T follicular helper cell (primary cell): ENCODE measurements around the gene REX1BD.
"Not testable (repeated sequence)": the region's sequence is repeated elsewhere in the genome, so short reads cannot be mapped to it uniquely, and the experiment has no call there.

Experiments used
- DNase-seq: peaks from one replicate; pipeline ENCODE4 v3.0.0-alpha.2; 2020; ENCODE audit warnings: low read depth
- total RNA-seq, 2 experiments: gene quantifications; one replicate each; lab custom pipeline; 2026; lab: John Stamatoyannopoulos, UW

REX1BD gene
- total RNA-seq, result 29.8 to 52.9 reads per million in 2 experiments

DNA sequence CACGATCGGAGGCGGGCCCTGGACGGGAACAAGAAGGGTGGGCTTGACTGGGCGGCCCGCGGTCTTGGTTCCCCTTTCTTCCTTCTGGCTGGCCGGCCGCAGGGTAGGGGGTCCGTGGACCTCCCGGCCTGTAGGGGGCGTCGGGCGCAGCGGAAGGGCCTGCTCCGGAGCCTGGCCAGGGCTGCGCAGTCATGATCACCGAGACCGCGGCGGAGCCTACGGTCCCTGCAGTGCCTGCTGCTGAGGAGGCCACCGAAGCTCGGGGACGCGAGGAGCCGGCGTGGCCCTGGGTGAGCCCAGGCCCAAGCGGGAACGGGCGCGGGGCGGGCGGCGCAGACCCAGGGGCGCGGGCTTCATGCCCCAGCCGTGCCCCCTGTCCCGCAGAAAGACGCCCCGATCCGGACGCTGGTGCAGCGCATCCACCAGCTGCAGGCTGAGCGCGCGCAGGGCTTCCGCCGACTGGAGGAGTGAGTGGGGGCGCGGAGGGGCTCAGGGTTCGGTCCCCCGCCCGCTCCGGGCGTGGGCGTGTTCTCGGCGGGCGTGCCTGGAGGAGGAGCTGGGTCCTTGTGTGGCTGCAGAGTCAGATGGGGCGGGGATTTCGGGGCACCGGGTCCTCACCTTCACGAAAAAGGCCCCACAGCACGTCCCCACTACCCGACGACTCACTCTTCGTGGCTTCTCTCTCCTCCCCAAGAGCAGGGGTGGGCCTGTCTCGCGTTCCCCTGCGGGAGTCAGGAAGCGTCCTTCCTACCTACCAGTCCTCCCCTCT lies at the start of gene REX1BD:
REX1BD (plus strand) TSS at position 188 of the 769 bp plus-strand sequence; CDS start at position 192, 4 bp downstream.
- DNase-seq, result peak; percentile 84

DNA sequence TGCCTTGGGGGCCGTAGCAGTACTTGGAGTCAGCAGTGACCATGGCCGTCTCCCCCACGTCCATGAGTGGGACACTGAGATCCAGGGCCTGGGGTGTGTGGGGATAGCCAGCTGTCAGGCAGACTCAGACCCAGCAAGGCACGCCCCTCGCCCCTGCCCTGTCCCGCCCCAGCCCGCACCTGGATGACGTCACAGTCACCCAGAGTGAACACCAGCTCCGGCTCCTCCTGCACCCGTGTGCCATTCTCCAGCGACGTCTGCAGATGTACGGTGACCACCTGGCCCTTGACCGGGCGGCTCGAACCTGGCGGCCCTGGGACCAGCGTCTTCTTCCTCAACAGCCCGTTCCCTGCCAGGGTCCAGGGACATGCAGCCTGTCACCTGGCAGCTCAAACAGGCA lies 49.2 kb upstream of the REX1BD start:
- no peak for DNase-seq

DNA sequence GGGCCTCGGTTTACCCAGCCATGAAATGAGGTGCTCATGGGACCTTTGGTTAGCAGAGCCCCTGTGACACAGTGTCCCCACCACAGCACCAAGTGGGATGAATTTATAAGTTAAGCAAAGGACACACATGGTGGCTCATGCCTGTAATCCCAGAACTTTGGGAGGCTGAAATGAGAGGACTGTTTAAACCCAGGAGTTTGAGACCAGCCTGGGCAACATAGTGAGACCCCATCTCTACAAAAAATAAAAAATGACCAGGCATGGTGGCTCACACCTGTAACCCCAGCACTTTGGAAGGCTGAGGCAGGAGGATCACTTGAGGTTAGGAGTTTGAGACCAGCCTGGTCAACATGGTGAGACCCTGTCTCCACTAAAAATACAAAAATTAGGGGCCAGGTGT lies 48.4 kb upstream of the REX1BD start:
- DNase-seq, result not testable (repeated sequence)

DNA sequence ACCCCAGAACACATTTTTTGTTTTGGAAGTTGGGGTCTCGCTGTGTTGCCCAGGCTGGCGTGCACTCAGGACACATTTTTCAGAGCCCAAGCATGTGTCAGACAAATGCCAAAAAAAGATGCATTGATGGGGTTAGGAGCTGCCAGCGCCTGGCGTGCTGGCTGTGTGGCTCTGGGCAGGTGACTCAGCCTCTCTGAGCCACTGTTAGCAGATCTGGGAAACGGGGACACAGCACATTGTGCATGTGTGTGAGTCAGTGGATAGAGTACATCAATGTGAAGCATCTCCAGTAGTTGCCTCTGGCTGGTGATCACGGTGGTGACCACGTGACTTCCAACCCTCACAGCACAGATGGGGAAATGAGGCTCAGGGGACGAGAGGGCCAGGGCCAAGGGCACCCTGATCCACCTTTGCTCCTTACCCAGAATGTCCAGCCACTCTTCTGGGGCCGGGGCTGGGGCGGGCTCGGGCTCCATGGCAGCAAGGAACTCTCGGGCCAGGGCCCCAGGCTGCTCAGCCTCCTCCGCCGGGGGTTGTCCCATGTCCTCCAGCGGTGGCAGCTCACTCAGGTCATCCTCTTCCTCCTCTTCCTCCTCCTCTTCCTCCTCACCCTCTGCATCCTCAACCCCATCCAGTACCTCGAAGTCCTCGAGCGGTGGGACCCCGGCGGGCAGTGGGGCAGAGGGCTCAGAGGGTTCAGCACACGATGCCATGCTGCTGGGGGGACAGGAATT lies 47.2 kb upstream of the REX1BD start:
- no peak for DNase-seq

DNA sequence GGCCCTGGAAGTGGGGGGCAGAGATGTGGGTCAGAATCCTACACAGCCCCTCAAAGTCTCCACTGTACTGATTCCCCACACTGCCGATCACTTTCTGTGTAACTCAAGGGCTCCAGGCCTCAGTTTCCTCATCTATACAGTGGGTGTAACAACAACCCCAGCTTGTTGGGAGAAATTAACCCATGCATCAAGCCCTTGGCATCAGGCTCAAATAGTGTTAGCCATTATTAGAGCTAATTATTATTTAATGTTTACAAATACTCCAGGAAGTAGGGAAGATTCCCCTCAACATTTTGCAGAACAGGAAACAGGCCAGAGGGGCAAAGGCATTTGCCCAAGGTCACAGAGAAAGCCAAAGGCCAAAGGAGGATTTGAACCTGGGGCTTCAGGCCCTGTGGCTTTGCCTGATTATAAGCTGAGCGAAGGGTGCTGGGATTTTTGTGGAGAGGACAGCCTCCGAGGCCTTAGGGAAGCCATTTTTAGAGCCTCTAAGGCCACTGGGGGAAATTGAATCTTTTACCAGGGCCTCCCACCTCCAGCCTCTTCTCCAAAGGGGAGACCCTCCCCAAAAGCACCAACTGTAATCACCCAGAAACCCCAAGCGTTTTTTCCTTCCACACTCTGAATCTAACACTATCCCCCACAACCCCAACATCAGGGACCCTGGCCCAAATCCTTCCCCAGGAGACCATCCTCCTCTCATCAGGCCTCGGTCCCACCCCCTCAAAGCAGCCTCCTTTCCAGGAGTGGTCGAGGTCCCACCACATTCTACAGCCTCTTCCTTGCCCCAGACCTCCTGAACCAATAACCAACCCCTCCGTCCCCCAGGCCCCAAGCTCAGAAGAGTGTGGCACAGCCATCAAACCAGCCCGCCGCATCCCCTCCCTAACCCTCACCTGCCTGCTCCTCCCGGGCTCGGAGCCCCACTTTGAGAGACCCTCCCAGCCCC lies 46.3 kb upstream of the REX1BD start:
- DNase-seq, result no peak

DNA sequence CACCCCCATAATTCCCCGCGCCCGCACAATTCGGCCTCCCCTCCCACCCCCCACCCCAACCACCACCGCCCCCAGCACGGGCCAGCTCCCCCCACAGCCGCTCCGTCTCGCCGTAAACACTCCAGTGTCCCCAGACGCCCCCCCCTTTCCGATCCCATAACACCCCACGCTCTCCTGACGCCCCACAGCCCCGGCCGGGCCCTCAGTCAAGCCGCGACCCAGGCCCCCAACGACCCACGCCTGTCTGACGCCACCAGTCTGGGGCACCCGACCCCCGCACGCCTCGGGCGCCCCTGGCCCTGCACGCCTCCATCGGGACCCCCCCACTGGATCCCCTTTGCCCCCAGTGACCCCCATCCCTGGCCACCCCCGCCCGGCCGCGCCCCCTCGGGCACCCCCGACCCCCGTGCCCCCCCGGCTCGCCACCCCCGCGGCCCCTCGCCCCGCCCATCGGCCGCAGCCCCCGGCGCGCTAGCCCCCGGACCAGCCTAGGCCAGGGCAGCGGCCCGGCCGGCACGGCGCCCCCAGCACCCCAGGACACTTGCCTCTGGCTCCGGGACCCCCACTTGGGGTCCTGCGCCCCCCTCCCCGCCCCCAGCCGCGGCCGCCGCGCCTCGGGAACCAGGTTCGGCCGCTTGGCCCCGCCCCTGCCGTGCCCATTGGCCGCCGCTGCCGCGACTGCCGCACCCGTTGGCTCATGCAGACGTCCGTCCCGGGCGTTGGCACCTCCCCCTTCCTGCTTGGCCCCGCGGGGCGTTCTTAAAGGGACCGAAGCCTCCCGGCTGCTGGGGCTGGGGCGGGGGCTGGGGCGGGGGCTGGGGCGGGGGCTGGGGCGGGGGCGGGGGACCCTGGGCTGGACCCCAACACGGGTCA lies 45.4 kb upstream of the REX1BD start, which contains the start of gene FKBP8:
FKBP8 (minus strand) TSS at position 633 of the 873 bp plus-strand sequence. CDS start 1,603 bp downstream, outside the sequence.
- peak; percentile 90 for DNase-seq

DNA sequence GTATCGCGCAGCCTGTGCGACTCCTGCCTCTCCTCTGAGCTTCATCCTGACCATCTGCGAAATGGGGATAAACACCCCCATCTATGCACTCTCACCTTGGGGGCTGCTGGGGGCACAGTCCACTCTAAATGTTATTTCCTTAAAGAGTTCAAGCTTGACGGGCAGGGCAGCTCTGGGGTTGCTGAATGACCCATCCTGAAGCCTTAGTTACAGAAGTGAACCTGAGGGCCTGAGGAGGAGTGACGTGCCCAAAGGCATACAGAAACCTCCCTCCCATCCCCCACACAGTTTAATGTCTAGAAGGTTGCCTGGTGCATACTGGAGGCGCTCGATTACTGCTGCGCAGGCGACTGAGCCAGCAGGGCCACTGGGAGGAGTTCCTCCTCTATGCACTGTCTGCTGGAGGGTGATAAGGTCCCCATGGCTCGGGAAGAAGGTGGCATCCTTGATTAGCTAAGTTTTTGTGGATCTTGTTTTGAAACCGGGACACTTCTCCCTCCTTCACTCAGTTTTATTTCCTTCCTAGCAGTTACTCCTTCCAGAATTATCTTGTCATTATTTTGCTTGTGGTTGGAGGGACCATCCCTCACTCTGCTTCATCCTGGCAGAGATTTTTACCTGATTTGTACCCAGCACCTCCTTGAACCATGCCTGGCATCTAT lies 44.7 kb upstream of the REX1BD start:
- peak; percentile 71 for DNase-seq

DNA sequence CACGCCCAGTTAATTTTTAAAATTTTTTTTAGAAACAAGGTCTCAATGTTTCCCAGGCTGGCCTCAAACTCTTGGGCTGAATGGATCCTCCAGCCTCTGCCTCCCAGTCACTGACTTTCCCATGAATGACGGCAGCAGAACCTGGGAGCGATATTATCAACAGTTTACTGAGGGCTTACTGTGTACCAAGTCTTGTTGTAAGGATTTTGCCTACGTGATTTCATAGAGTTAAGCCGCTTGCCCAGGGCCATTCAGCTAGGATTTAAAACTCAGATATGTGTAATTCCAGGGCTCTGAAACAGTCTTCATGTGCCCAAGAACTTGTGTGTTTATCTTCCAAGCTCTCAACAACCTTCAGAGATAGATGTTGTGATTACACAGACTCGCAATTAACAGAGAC lies 37.0 kb upstream of the REX1BD start:
- no peak for DNase-seq

DNA sequence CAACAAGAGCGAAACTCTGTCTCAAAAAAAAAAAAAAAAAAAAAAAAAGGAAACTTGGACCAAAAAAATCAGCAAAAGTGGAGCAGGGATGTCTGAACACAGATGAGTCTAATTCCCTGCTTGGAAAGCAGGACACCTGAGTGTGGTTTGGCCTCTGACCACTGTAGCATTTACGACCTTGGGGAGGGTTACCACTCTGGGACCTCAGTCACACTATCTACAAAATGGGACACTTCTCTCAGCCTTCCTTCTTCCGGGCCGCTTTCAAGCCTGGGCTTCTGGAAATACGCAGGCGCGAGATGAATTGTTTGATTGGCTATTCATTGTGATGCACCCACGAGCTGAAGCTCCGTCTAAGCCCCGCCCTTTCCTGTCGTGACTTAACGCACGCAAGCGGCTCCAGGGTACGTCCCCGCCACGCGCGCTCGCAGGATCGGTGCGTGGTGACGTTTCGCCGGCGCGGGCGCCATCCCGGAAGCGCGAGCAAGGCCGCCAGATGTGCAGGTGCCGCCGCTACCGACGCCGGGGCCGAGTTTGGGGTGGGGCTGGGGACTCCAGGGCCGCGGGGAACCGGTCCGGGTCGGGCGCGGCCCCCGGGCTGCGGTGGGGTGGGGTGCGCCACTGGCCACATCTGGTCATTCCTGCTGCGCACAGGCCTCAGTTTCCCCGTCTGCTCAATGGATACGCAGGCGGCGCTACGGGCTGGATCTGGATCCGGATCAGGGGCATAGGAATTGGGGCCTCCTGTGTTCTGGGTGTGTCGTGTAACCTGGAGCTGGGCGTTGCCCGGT lies 31.0 kb upstream of the REX1BD start, which contains the start of gene KXD1:
KXD1 (plus strand) TSS at position 460 of the 791 bp plus-strand sequence. CDS start 4,187 bp downstream, outside the sequence.
- peak; percentile 97 for DNase-seq

DNA sequence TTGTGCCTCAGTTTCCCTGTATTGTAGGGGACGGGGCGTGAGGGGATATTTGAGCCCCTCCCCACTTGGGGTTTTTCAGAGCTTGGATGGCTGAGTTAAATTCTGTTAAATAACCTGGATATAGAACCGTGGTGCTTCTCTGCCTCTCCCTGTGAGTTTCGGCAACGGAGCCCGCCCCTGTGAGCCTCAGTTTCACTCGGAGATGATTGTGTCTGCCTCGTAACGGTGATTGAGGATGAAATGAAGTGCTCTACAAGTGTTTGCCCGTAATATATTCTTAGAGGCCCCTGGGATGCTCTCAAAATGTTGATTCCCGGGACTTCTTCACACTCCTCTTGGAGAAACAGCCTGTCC lies 30.4 kb upstream of the REX1BD start:
- no peak for DNase-seq

DNA sequence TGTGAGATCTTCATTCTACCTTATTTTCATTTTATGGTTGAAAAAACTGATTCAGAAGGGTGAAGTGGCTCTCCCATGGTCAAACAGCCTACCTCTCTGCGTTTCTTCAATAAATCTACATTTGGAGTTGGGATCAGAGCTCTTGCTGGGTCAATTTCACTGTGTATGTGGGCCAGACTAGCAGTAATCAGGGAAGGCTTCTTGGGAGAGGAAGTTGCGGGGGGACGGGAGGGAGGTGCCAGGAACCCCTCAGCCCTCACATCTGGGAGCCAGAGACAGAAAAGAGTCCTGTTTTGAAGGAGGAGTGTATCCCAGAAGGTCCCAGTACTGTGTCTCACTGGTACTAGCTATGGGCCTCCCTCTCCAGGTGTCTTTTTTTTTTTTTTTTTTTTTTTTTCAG lies 30.0 kb upstream of the REX1BD start:
- no peak for DNase-seq

DNA sequence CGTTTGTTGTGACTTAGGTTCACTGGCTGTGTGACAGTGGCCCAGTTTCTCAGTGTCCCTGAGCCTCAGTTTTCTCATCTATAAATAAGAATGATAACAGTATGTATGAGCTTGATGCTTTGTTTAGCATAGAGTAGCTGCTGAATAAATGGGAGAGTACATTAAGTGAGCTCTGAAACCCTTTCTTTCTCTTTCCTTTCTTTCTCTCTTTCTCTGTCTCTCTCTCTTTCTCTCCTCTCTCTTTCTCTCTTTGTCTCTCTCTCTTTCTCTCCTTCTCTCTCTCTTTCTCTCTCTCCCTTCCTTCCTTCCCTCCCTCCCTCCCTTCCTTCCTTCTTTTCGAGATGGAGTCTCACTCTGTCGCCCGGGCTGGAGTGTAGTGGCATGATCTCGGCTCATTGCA lies 28.9 kb upstream of the REX1BD start:
- no peak for DNase-seq

DNA sequence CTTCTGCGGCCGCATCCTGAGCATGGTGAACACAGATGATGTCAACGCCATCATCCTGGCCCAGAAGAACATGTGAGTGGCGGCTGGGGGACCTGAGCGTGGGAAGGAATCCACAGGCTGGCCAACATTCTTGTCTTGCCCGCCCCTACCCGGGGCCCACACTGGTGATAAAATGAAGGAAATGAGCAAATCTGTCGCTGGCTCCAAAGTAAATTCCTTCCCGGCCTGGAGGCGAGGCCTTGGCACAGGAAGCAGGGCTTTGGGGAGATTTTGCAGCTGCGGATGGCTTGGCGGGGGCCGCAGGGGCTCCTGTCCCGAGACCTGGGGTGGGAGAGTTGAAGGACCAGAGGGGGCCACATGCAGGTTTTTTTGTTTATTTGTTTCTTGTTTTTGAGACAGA lies 26.5 kb upstream of the REX1BD start:
- no peak for DNase-seq

DNA sequence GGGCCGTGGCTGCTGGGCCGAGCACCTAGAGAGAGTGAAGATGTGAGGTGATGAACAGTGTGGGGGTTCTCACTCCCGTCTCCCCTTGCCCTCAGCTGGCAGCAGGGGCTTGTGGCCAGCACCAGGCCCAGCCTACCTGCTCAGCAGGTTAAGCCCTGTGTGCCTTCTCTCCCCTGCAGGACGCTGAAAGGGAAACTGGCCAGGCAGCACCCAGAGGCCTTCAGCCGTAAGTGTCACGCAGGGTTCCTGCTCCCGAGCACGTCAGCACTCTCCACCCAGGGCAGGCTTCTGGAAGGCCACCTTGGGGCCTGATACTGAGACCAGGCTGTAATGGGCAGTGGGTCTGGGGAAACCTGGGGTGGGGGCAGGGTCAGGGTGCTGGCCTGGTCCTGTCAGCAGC lies 21.6 kb upstream of the REX1BD start:
- DNase-seq, result no peak

DNA sequence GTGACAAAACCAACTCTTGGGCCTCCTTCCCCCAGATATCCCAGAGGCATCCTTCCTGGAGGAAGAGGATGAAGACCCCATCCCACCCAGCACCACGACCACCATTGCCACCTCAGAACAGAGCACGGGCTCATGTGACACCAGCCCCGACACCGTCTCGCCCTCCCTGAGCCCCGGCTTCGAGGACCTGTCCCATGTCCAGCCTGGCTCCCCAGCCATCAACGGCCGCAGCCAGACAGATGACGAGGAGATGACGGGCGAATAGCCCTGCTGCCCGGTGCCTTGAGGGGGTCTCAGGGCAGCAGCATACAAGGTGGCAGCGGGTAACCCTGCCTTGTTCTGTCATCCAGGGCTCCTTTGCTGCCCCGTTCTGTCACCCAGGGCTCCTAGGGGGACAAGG lies 20.2 kb upstream of the REX1BD start:
- DNase-seq, result no peak

DNA sequence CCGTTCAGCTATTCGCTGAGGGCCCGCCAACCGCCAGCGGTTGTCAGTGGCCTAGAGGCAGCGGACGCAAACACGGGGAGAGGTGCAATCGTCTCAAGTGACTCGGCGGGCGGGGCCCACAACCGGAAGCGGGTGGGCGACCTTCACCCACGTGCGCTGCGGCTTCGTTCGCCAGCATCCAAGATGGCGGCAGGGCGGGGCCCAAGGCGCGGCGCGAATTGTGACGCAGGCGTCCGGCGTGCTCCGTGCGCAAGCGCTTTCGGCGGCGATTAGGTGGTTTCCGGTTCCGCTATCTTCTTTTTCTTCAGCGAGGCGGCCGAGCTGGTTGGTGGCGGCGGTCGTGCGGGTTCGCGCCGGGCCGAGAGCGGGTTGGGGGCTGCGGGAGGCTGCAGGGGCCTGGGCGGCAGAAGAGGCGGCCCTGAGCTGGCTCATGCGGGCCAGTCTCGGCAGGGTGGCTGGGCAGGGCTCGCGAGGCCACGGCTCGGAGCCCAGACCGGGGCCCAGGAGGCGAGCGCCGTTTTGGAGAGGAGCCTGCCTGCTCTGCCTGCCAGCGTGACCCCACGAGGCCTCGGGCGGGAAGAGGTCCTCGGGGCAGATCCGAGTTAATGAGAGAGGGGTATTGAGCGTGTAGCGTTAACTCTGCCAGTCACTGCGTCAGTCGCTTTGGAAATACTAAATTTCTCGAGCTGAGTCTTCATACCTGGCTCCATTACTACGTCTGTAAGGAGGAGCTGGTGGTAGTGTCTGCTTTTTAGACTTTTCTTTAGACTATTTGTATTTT lies 16.8 kb upstream of the REX1BD start, which contains the start of gene UBA52:
UBA52 (plus strand) TSS at position 294 of the 781 bp plus-strand sequence. CDS start 1,444 bp downstream, outside the sequence.
- peak; percentile 98 for DNase-seq

DNA sequence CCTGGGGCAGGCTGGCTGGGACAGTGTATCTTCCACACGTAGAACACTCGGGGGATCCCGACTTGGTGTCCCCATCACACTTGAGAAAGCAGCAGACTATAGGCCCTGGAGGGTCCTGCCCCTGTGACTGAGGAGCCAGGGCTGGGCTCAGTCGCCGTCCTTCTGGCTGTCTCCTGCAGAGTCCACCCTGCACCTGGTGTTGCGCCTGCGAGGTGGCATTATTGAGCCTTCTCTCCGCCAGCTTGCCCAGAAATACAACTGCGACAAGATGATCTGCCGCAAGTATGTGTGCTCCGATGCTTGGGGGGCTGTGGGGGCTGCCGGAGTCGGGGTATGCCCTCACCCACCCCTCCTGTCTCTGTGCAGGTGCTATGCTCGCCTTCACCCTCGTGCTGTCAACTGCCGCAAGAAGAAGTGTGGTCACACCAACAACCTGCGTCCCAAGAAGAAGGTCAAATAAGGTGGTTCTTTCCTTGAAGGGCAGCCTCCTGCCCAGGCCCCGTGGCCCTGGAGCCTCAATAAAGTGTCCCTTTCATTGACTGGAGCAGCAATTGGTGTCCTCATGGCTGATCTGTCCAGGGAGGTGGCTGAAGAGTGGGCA lies 13.8 kb upstream of the REX1BD start:
- no peak for DNase-seq

DNA sequence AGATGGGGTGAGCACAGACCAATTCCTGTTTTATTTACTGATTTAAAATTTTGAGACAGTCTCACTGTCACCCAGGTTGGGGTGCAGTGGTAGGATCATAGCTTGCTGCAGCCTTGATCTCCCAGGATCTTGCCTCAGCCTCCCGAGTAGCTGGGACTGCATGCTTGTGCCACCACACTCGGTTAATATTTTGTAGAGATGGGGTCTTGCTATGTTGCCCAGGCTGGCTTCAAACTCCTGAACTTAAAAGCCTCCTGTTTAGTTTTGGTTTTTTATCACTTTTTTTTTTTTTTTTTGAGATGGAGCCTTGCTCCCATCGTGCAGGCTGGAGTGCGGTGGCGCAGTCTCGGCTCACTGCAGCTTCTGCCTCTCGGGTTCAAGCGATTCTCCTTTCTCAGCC lies 12.2 kb upstream of the REX1BD start:
- DNase-seq, result no peak
